ENCODE measurements around the gene LRRC8D. TPM values are rescaled to one million over a fixed set of nuclear protein-coding genes. Genes with fewer than 3 reads are reported as not detected.

Gene LRRC8D
- total and polyA plus RNA-seq, 9 of the 15 experiments (the other 6 are each of a cell fraction or from before 2014, with no cell fraction given): 3.4 to 53.9 (median 15.9) TPM

GRCh38 chr1:89823679-89824292 lies 3.0 kb downstream of the LRRC8D start (continued):
- TF ChIP-seq CREB5 (CRISPR knock-in tag; IDR thresholded peaks at IDR 0.05) (no peak), ZC3H11A (IDR thresholded peaks at IDR 0.05; ENCODE audit: low read depth, low read length) (no peak), BRD9 (IDR thresholded peaks at IDR 0.05; ENCODE audit: low read depth, partially characterized antibody) (no peak), CUX1 (CRISPR knock-in tag; IDR thresholded peaks at IDR 0.05) (no peak), KAT2B (IDR thresholded peaks at IDR 0.05; ENCODE audit: low read depth, low read length) (no peak), GTF2F1 (IDR thresholded peaks at IDR 0.05; ENCODE audit: low read depth, low read length) (no peak), RREB1 (CRISPR knock-in tag; IDR thresholded peaks at IDR 0.05) (no peak), GMEB1 (CRISPR knock-in tag; IDR thresholded peaks at IDR 0.05) (no peak), NELFE (IDR thresholded peaks at IDR 0.05; ENCODE audit: insufficient read depth, insufficient read length) (no peak), GATAD2A (IDR thresholded peaks at IDR 0.05) (no peak; the same call in 1 of the 2 replicates), EP400 (IDR thresholded peaks at IDR 0.05) (no peak), NCOA6 (IDR thresholded peaks at IDR 0.05) (no peak; the same call in 1 of the 2 replicates)
